ENCODE measurements around the gene RNASEH2B. TPM values are rescaled to one million over a fixed set of nuclear protein-coding genes. Genes with fewer than 3 reads are reported as not detected.

Gene RNASEH2B
- total and polyA plus RNA-seq, 2 of the 8 experiments (the other 6 are each of a cell fraction or from before 2014, with no cell fraction given): 19.3 to 43.9 TPM

GRCh38 chr13:50955798-50956197, 46.2 kb downstream of the RNASEH2B start:
- no peaks in the 10 kb centered on the region for H3K79me1 ChIP-seq (ENCODE audit: low read depth, low read length)
- no peak overlapping the region for H4K91ac ChIP-seq (replicated peaks; ENCODE audit: insufficient read length, low read length)
- no peaks in the 10 kb centered on the region for H3K27me3 ChIP-seq (replicated peaks in 1 of 4; ENCODE audit: control insufficient read depth in 3 of 4, extremely low read depth in 1 of 4, insufficient read depth in 3 of 4, low read length in 3 of 4)
- no peak overlapping the region for H3K9ac ChIP-seq (replicated peaks in 1 of 4; ENCODE audit: extremely low read depth in 1 of 4, low read depth in 3 of 4, low read length in 3 of 4)
- no peak overlapping the region for H3K4ac ChIP-seq (replicated peaks; ENCODE audit: insufficient read length, low read depth, low read length)
- H3K14ac ChIP-seq (ENCODE audit: insufficient read length): no peak overlapping the region
- peaks cover 0 to 3% (median 0%) of the 10 kb centered on the region in 4 experiments; a peak in 2 of 7 replicates for H3K4me1 ChIP-seq (replicated peaks in 1 of 4; ENCODE audit: control insufficient read depth in 3 of 4, insufficient read depth in 4 of 4, low read length in 3 of 4)
- ChIA-PET CTCF (ENCODE audit: partially characterized antibody) (no interaction called here), POLR2A (ENCODE audit: partially characterized antibody) (no interaction called here)
- no peak overlapping the region for H3K23ac ChIP-seq (ENCODE audit: insufficient read length)
- H2BK12ac ChIP-seq (ENCODE audit: low read depth, low read length): no peak overlapping the region
- no peak overlapping the region for H3K4me3 ChIP-seq (ENCODE audit: extremely low read depth in 1 of 4, insufficient read depth in 2 of 4, low read depth in 3 of 4, low read length in 4 of 4)
- H3K36me3 ChIP-seq (ENCODE audit: control insufficient read depth in 2 of 4, insufficient read depth in 4 of 4, low read length in 3 of 4): no peaks in the 10 kb centered on the region; a peak in 1 of 8 replicates
- TF ChIP-seq KDM1A (IDR thresholded peaks at IDR 0.05; ENCODE audit: borderline replicate concordance, low read length) (no peak), JUND (IDR thresholded peaks at IDR 0.05; ENCODE audit: low read length) (no peak), GABPA (IDR thresholded peaks at IDR 0.05; ENCODE audit: borderline replicate concordance, insufficient read depth, low read length) (no peak), SAP30 (IDR thresholded peaks at IDR 0.05; ENCODE audit: insufficient read depth, insufficient replicate concordance, low read length) (no peak), SRF (IDR thresholded peaks at IDR 0.05; ENCODE audit: low read depth, low read length) (no peak)
- TF ChIP-seq, protein P1, sequence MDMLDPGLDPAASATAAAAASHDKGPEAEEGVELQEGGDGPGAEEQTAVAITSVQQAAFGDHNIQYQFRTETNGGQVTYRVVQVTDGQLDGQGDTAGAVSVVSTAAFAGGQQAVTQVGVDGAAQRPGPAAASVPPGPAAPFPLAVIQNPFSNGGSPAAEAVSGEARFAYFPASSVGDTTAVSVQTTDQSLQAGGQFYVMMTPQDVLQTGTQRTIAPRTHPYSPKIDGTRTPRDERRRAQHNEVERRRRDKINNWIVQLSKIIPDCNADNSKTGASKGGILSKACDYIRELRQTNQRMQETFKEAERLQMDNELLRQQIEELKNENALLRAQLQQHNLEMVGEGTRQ (IDR thresholded peaks at IDR 0.05; ENCODE audit: low read length): no peak
- H3K18ac ChIP-seq (ENCODE audit: extremely low read depth, low read length): no peak overlapping the region
- H2BK20ac ChIP-seq (ENCODE audit: low read length): no peak overlapping the region
- DNase-seq (ENCODE audit: low read depth in 1 of 2, low spot score in 2 of 2) (no peak), FAIRE-seq (no peak)
- no peak overlapping the region for H3K4me2 ChIP-seq (ENCODE audit: insufficient read depth in 1 of 2, low read depth in 2 of 2, low read length in 2 of 2)
- H3K79me2 ChIP-seq (ENCODE audit: control insufficient read depth in 1 of 2, insufficient read depth in 2 of 2, low read length in 2 of 2): no peaks in the 10 kb centered on the region
- no peak overlapping the region for H2BK5ac ChIP-seq (ENCODE audit: low read depth, low read length)
- no peak overlapping the region for H2AK5ac ChIP-seq (ENCODE audit: low read depth, low read length)
- no peak overlapping the region for H2AFZ ChIP-seq (ENCODE audit: low read length)
- H3K56ac ChIP-seq (replicated peaks; ENCODE audit: insufficient read length, low read depth, low read length): no peak overlapping the region
- no peaks in the 10 kb centered on the region for H4K20me1 ChIP-seq (replicated peaks in 1 of 2; ENCODE audit: control insufficient read depth in 1 of 2, insufficient read depth in 2 of 2, low read length in 2 of 2)
- no peak overlapping the region for H4K5ac ChIP-seq (ENCODE audit: insufficient read length, low read depth, low read length)
- H3K9me3 ChIP-seq (ENCODE audit: insufficient read depth in 2 of 2, low read depth in 1 of 2, low read length in 1 of 2): no peaks in the 10 kb centered on the region
- H3K23me2 ChIP-seq (ENCODE audit: low read depth, low read length): no peaks in the 10 kb centered on the region
- no peak overlapping the region for H2BK15ac ChIP-seq (ENCODE audit: low read length)
- 85% methylated on average over 1 of the region's 1 CpG; no CpG with 5 or more reads in 1 of the 2 experiments for WGBS, 2 experiments (ENCODE audit: extremely low coverage in 1 of 2, insufficient coverage in 1 of 2, insufficient read length in 1 of 2, insufficient replicate concordance in 2 of 2, low coverage in 1 of 2, low lambda C conversion rate in 2 of 2, missing lambda C conversion rate in 1 of 2)
- H2BK120ac ChIP-seq (replicated peaks; ENCODE audit: low read depth, low read length): no peak overlapping the region
- no peak overlapping the region for H3K27ac ChIP-seq (ENCODE audit: low read depth, low read length)
- no peak overlapping the region for H4K8ac ChIP-seq (ENCODE audit: extremely low read depth, insufficient read depth, low read length)

Data from H1 (cell line).